Stimulated activated CD8-positive, alpha-beta memory T cell treated with anti-CD3 and anti-CD28 coated beads, Interleukin-7, amount 100 ng/mL, for 4 hours (primary cell): ENCODE results near the gene ARHGAP44.

Source experiments
- DNase-seq, 2 donors: peaks; one replicate each; pipeline ENCODE4 v3.0.0-alpha.2; 2020; ENCODE audit warnings: low read depth in 2 of 2

ARHGAP44 gene

GRCh38 chr17:12994341-12995074 lies 205.2 kb downstream of the ARHGAP44 start:
- DNase-seq, result no peak

GRCh38 chr17:12995106-12995895 lies 206.0 kb downstream of the ARHGAP44 start:
- DNase-seq, result no peak

GRCh38 chr17:12995896-12996295 lies 206.6 kb downstream of the ARHGAP44 start:
- DNase-seq, result no peak

GRCh38 chr17:12996357-12996756 lies 207.1 kb downstream of the ARHGAP44 start:
- DNase-seq, result no peak

- DNase-seq, result no peak
Measured at GRCh38 chr17:12996941-12997340, 207.6 kb downstream of the ARHGAP44 start.

GRCh38 chr17:12998461-12998860 lies 209.2 kb downstream of the ARHGAP44 start:
- DNase-seq, result no peak

- DNase-seq, result no peak
Measured at GRCh38 chr17:12998874-12999273, 209.6 kb downstream of the ARHGAP44 start.

GRCh38 chr17:13000561-13000960 lies 211.3 kb downstream of the ARHGAP44 start:
- DNase-seq, result no peak

- DNase-seq, result no peak
Measured at GRCh38 chr17:13001991-13002615, 212.8 kb downstream of the ARHGAP44 start.

GRCh38 chr17:13002761-13003453 lies 213.6 kb downstream of the ARHGAP44 start:
- DNase-seq, result peak in 1 of 2 donors; percentile 5

GRCh38 chr17:13003454-13003851 lies 214.2 kb downstream of the ARHGAP44 start:
- no peak for DNase-seq

- no peak for DNase-seq
Measured at GRCh38 chr17:13003927-13004326, 214.6 kb downstream of the ARHGAP44 start.

GRCh38 chr17:13004336-13004735 lies 215.0 kb downstream of the ARHGAP44 start:
- DNase-seq, result no peak

GRCh38 chr17:13005530-13005929 lies 216.2 kb downstream of the ARHGAP44 start:
- DNase-seq, result no peak

- DNase-seq, result no peak
Measured at GRCh38 chr17:13008461-13008860, 219.2 kb downstream of the ARHGAP44 start.

- no peak for DNase-seq
Measured at GRCh38 chr17:13010959-13011358, 221.7 kb downstream of the ARHGAP44 start.

GRCh38 chr17:13014801-13015200 lies 225.5 kb downstream of the ARHGAP44 start:
- no peak for DNase-seq

- no peak for DNase-seq
Measured at GRCh38 chr17:13016881-13017654, 227.8 kb downstream of the ARHGAP44 start.

- peak; percentile 96 for DNase-seq
Measured at GRCh38 chr17:13017655-13018459, 228.6 kb downstream of the ARHGAP44 start, which contains the start of gene ELAC2. ELAC2 (minus strand) TSS chr17:13018027; CDS start chr17:13017947, 80 bp downstream.

GRCh38 chr17:13024016-13024415 lies 234.7 kb downstream of the ARHGAP44 start:
- no peak for DNase-seq
